Large intestine (tissue), 12 donors: Measurements from ENCODE around the gene PPAT. TPM values are rescaled to one million over a fixed set of nuclear protein-coding genes. Genes with fewer than 3 reads are reported as not detected.

Experiments used
- DNase-seq, 2 donors: peaks; one replicate each; pipeline versions ENCODE4 v3.0.0 to v3.0.0-alpha.2; 2013
- H3K27ac ChIP-seq: one replicate; pipeline ENCODE4 v1.5.1; 2013; ENCODE audit warnings: low read length
- H3K27me3 ChIP-seq: 2 replicates; pipeline ENCODE4 v1.6.1; 2013; ENCODE audit warnings: low read length; ENCODE audit not compliant: control insufficient read depth, insufficient read depth
- H3K36me3 ChIP-seq: 2 replicates; pipeline ENCODE4 v1.6.1; 2013; ENCODE audit warnings: low read length; ENCODE audit not compliant: control insufficient read depth, insufficient read depth
- H3K4me1 ChIP-seq: one replicate; pipeline ENCODE4 v1.6.1; 2013; ENCODE audit warnings: low read length; ENCODE audit not compliant: control insufficient read depth, insufficient read depth
- H3K4me3 ChIP-seq: one replicate; pipeline ENCODE4 v1.5.1; 2013; ENCODE audit warnings: low read length
- H3K9me3 ChIP-seq: one replicate; pipeline ENCODE4 v1.6.1; 2013; ENCODE audit warnings: mild to moderate bottlenecking, low read depth, low read length, moderate library complexity; ENCODE audit not compliant: control insufficient read depth
- WGBS: methylation state at CpG from one replicate; pipeline ENCODE4 v1.1.5; 2013; ENCODE audit warnings: low lambda C conversion rate; ENCODE audit not compliant: insufficient coverage; 5-methylcytosine and 5-hydroxymethylcytosine counted together
- long read RNA-seq, 11 donors: transcript quantifications; one replicate each; lab custom pipeline, GENCODE V29; 2026
- polyA plus RNA-seq: library from polyadenylated mRNA; unstranded; fragments of 120-200 nt; gene quantifications from one replicate; pipeline ENCODE4 v1.2.1, GENCODE V29; 2013

The PPAT gene
- 13.2 TPM for polyA plus RNA-seq
- long read RNA-seq, donor 1, partial matches to known transcripts = 0 of 2 reads
- long read RNA-seq, donor 1, other reads (novel, unspliced or antisense) = 0 of 2 reads
- long read RNA-seq, donor 2, transcript PPAT-201 (11 exons, 3,682 nt) = major isoform, 5 of 113 reads
- long read RNA-seq, donor 2, partial matches to known transcripts = 76 of 113 reads
- long read RNA-seq, donor 2, other reads (novel, unspliced or antisense) = 32 of 113 reads
- long read RNA-seq, donor 3, transcript PPAT-201 (11 exons, 3,682 nt) = major isoform, 6 of 196 reads
- long read RNA-seq, donor 3, partial matches to known transcripts = 116 of 196 reads
- long read RNA-seq, donor 3, other reads (novel, unspliced or antisense) = 74 of 196 reads
- long read RNA-seq, donor 4 = 0 reads
- long read RNA-seq, donor 5, partial matches to known transcripts = 0 of 2 reads
- long read RNA-seq, donor 5, other reads (novel, unspliced or antisense) = 0 of 2 reads
- long read RNA-seq, donor 6, full-length matches to known transcripts = 5 of 5 reads
- long read RNA-seq, donor 6, partial matches to known transcripts = 0 of 5 reads
- long read RNA-seq, donor 6, other reads (novel, unspliced or antisense) = 0 of 5 reads
- long read RNA-seq, donor 7, partial matches to known transcripts = 0 of 1 reads
- long read RNA-seq, donor 7, other reads (novel, unspliced or antisense) = 0 of 1 reads
- long read RNA-seq, donor 8, full-length matches to known transcripts = 4 of 4 reads
- long read RNA-seq, donor 8, partial matches to known transcripts = 0 of 4 reads
- long read RNA-seq, donor 8, other reads (novel, unspliced or antisense) = 0 of 4 reads
- long read RNA-seq, donor 9, partial matches to known transcripts = 0 of 3 reads
- long read RNA-seq, donor 9, other reads (novel, unspliced or antisense) = 0 of 3 reads
- long read RNA-seq, donor 10, partial matches to known transcripts = 86 of 104 reads
- long read RNA-seq, donor 10, other reads (novel, unspliced or antisense) = 16 of 104 reads
- long read RNA-seq, donor 11, full-length matches to known transcripts = 3 of 3 reads
- long read RNA-seq, donor 11, partial matches to known transcripts = 0 of 3 reads
- long read RNA-seq, donor 11, other reads (novel, unspliced or antisense) = 0 of 3 reads

- no peaks in the 10 kb centered on the region for H3K9me3 ChIP-seq
- peak within 1 kb of the TSS; percentile 99 for H3K27ac ChIP-seq
- peak; percentile 98 to 99 for DNase-seq
- no CpG with 5 or more reads among the region's 61 CpGs for WGBS
- no peaks in the 10 kb centered on the region for H3K36me3 ChIP-seq
- H3K4me1 ChIP-seq = peaks cover 2% of the 10 kb centered on the region
- H3K27me3 ChIP-seq = no peaks in the 10 kb centered on the region
- peak within 1 kb of the TSS; percentile 80 for H3K4me3 ChIP-seq
Measured at GRCh38 chr4:56435140-56435926, at the start of gene PPAT. Gene PPAT (minus strand): TSS chr4:56435615. CDS start chr4:56435477, 138 bp downstream.

- no peaks in the 10 kb centered on the region for H3K27me3 ChIP-seq
- H3K4me1 ChIP-seq = no peaks in the 10 kb centered on the region
- DNase-seq = no peak
- H3K4me3 ChIP-seq = no peak overlapping the region
- WGBS = 100% methylated on average over 3 of the region's 3 CpGs
- no peaks in the 10 kb centered on the region for H3K9me3 ChIP-seq
- peaks cover 61% of the 10 kb centered on the region for H3K36me3 ChIP-seq
- H3K27ac ChIP-seq = no peak overlapping the region
Measured at GRCh38 chr4:56480691-56481090, 45.3 kb upstream of the PPAT start.

- H3K27me3 ChIP-seq = no peaks in the 10 kb centered on the region
- DNase-seq = no peak
- H3K9me3 ChIP-seq = no peaks in the 10 kb centered on the region
- peaks cover 59% of the 10 kb centered on the region for H3K36me3 ChIP-seq
- 93% methylated on average over 3 of the region's 5 CpGs for WGBS
- no peaks in the 10 kb centered on the region for H3K4me1 ChIP-seq
- H3K4me3 ChIP-seq = no peak overlapping the region
- H3K27ac ChIP-seq = no peak overlapping the region
Measured at GRCh38 chr4:56477192-56477702, 41.8 kb upstream of the PPAT start.

- peaks cover 57% of the 10 kb centered on the region for H3K36me3 ChIP-seq
- no peak overlapping the region for H3K27ac ChIP-seq
- DNase-seq = no peak
- no peaks in the 10 kb centered on the region for H3K9me3 ChIP-seq
- WGBS = no CpG with 5 or more reads among the region's 2 CpGs
- H3K4me1 ChIP-seq = no peaks in the 10 kb centered on the region
- no peaks in the 10 kb centered on the region for H3K27me3 ChIP-seq
- H3K4me3 ChIP-seq = no peak overlapping the region
Measured at GRCh38 chr4:56475917-56476316, 40.5 kb upstream of the PPAT start.

- Histone ChIP-seq H3K36me3 (peaks cover 25% of the 10 kb centered on the region), H3K4me1 (peaks cover 8% of the 10 kb centered on the region), H3K27ac (no peak overlapping the region), H3K4me3 (no peak overlapping the region), H3K27me3 (no peaks in the 10 kb centered on the region), H3K9me3 (no peaks in the 10 kb centered on the region)
- DNase-seq = no peak
- 97% methylated on average over 5 of the region's 6 CpGs for WGBS
Measured at GRCh38 chr4:56469489-56470210, 34.2 kb upstream of the PPAT start.

- Histone ChIP-seq H3K4me3 (peak overlapping the region; percentile 91), H3K27ac (peak overlapping the region; percentile 91), H3K9me3 (no peaks in the 10 kb centered on the region), H3K4me1 (peaks cover 8% of the 10 kb centered on the region), H3K36me3 (peaks cover 16% of the 10 kb centered on the region), H3K27me3 (no peaks in the 10 kb centered on the region)
- no CpG with 5 or more reads among the region's 10 CpGs for WGBS
- no peak for DNase-seq
Measured at GRCh38 chr4:56468097-56468422, 32.6 kb upstream of the PPAT start.

- DNase-seq = peak; percentile 93 to 94
- H3K27me3 ChIP-seq = no peaks in the 10 kb centered on the region
- peak within 1 kb of the TSS; percentile 91 for H3K27ac ChIP-seq
- H3K4me3 ChIP-seq = peak within 1 kb of the TSS; percentile 91
- H3K9me3 ChIP-seq = no peaks in the 10 kb centered on the region
- WGBS = 0% methylated on average over 6 of the region's 62 CpGs
- peaks cover 17% of the 10 kb centered on the region for H3K36me3 ChIP-seq
- peaks cover 8% of the 10 kb centered on the region for H3K4me1 ChIP-seq
Measured at GRCh38 chr4:56467284-56468096, 32.1 kb upstream of the PPAT start, which contains the start of gene SRP72. Gene SRP72 (plus strand): TSS chr4:56467617. CDS start chr4:56467636, 19 bp downstream.

GRCh38 chr4:56466910-56467283 is 31.5 kb upstream of the PPAT start:
- Histone ChIP-seq H3K4me3 (peak overlapping the region; percentile 91), H3K27me3 (no peaks in the 10 kb centered on the region), H3K27ac (peak overlapping the region; percentile 91), H3K4me1 (peaks cover 8% of the 10 kb centered on the region), H3K36me3 (peaks cover 19% of the 10 kb centered on the region), H3K9me3 (no peaks in the 10 kb centered on the region)
- WGBS = 0% methylated on average over 1 of the region's 8 CpGs
- no peak for DNase-seq
